Stimulated activated CD4-positive, alpha-beta T cell treated with anti-CD3 and anti-CD28 coated beads, Interleukin-12 subunit alpha, Interleukin-12 subunit beta, amount 100 ng/mL, for 4 hours (primary cell): ENCODE data around the gene IFI27L1.
A peak's percentile ranks its signal among the peaks of the same experiment; 100 is the strongest.

Experiments
- DNase-seq: peaks from one replicate; pipeline ENCODE4 v3.0.0-alpha.2; 2020

IFI27L1 gene

GRCh38 chr14:94115631-94116030 is 34.5 kb downstream of the IFI27L1 start:
- DNase-seq = no peak

- DNase-seq = no peak
Observed at GRCh38 chr14:94116701-94117100, 35.6 kb downstream of the IFI27L1 start.

- no peak for DNase-seq
Observed at GRCh38 chr14:94117856-94118255, 36.7 kb downstream of the IFI27L1 start.

- DNase-seq = no peak
Observed at GRCh38 chr14:94119071-94119470, 38.0 kb downstream of the IFI27L1 start.

GRCh38 chr14:94120667-94121340 is 39.7 kb downstream of the IFI27L1 start:
- DNase-seq = no peak

- no peak for DNase-seq
Observed at GRCh38 chr14:94121485-94121884, 40.4 kb downstream of the IFI27L1 start.

- DNase-seq = no peak
Observed at GRCh38 chr14:94122438-94122837, 41.3 kb downstream of the IFI27L1 start.

GRCh38 chr14:94123296-94123695 is 42.2 kb downstream of the IFI27L1 start:
- DNase-seq = no peak

- no peak for DNase-seq
Observed at GRCh38 chr14:94123868-94124267, 42.8 kb downstream of the IFI27L1 start.

GRCh38 chr14:94124582-94125377 is 43.7 kb downstream of the IFI27L1 start:
- no peak for DNase-seq

- DNase-seq = no peak
Observed at GRCh38 chr14:94125659-94126418, 44.7 kb downstream of the IFI27L1 start.

GRCh38 chr14:94126419-94126677 is 45.2 kb downstream of the IFI27L1 start:
- DNase-seq = no peak

GRCh38 chr14:94126800-94127199 is 45.7 kb downstream of the IFI27L1 start:
- DNase-seq = no peak

- DNase-seq = no peak
Observed at GRCh38 chr14:94127330-94127729, 46.2 kb downstream of the IFI27L1 start.

- no peak for DNase-seq
Observed at GRCh38 chr14:94128216-94128839, 47.2 kb downstream of the IFI27L1 start.

GRCh38 chr14:94129111-94129757 is 48.1 kb downstream of the IFI27L1 start, which contains the start of gene IFI27L2:
Gene IFI27L2, minus strand, starts transcription at chr14:94129604. Its CDS starts 40 bp downstream, at chr14:94129564.
- DNase-seq = peak; percentile 63

- DNase-seq = no peak
Observed at GRCh38 chr14:94129758-94130414, 48.8 kb downstream of the IFI27L1 start.

- DNase-seq = peak; percentile 40
Observed at GRCh38 chr14:94132285-94132887, 51.3 kb downstream of the IFI27L1 start.

GRCh38 chr14:94135476-94135875 is 54.4 kb downstream of the IFI27L1 start:
- no peak for DNase-seq

GRCh38 chr14:94136575-94137331 is 55.6 kb downstream of the IFI27L1 start:
- peak; percentile 83 for DNase-seq

- no peak for DNase-seq
Observed at GRCh38 chr14:94138251-94138650, 57.1 kb downstream of the IFI27L1 start.
